ENCODE results near the gene USP5.

- no peak for TF ChIP-seq CTCF (conservative IDR thresholded peaks at IDR 0.05)
- no peak for TF ChIP-seq EZH2 (IDR thresholded peaks at IDR 0.05; ENCODE audit: low read depth)
Observed at GRCh38 chr12:6813363-6813762, 38.6 kb upstream of the USP5 start.
